Anterior cingulate cortex (tissue), 58 donors: ENCODE results near the gene BPI.
"Not testable (repeated sequence)": the region's sequence is repeated elsewhere in the genome, so short reads cannot be mapped to it uniquely, and the experiment has no call there.

Source experiments
- DNase-seq, 58 donors: peaks; one replicate each; lab custom pipeline; 2025; lab: John Stamatoyannopoulos, UW

The BPI gene

DNA sequence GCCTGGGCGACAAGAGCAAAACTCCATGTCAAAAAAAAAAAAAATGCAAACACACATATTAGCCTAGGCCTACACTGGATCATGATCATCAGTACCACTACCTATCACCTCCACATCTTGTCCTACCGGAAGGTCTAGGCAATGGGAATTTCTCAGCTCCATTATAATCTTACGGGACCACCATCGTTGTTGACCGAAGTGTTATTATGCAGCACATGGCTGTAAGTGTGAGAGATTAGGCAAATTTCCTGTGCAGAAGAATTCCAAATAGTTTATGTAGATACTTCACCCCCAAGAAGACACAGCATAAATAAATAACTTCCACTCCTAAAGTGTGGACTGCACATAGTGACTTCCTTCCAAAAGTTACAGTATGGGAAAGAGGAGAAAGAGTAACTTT, 26.7 kb upstream of the BPI start:
- no peak for DNase-seq

- DNase-seq: no peak
These were observed 26.3 kb upstream of the BPI start for GRCh38 chr20:38277691-38278090.

- peak in 16 of 58 donors; percentile 5 to 56 (median 19) for DNase-seq
These were observed 25.8 kb upstream of the BPI start for GRCh38 chr20:38278131-38278530.

GRCh38 chr20:38278763-38279162, 25.2 kb upstream of the BPI start:
- no peak for DNase-seq

DNA sequence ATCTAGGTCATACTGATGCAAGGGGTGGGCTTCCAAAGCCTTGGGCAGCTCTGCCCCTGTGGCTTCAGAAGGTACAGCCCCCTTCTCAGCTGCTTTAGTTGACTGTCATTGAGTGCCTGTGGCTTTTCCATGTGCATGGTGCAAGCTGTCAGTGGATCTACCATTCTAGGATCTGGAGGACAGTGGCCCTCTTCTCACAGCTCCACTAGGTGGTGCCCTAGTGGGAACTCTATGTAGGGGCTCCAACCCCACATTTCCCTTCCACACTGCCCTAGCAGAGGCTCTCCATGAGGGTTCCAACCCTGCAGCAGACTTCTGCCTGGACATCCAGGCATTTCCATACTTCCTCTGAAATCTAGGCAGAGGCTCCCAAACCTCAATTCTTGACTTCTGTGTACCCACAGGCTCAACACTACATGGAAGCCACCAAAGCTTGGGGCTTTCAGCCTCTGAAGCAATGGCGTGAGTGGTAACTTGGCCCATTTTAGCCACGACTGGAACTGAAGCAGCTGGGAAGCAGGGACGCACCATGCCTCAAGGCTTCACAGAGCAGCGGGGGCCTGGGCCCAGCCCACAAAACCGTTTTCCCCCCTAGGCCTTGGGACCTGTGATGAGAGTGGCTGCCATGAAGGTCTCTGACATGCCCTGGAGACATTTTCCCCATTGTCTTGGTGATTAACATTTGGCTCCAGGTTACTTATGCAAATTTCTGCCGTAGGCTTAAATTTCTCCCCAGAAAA, 22.6 kb upstream of the BPI start:
- not testable (repeated sequence) for DNase-seq

GRCh38 chr20:38283236-38283635, 20.7 kb upstream of the BPI start:
- no peak for DNase-seq

- DNase-seq: not testable (repeated sequence)
These were observed 19.8 kb upstream of the BPI start for GRCh38 chr20:38284066-38284650.

GRCh38 chr20:38284893-38285444, 19.0 kb upstream of the BPI start:
- DNase-seq: no peak

DNA sequence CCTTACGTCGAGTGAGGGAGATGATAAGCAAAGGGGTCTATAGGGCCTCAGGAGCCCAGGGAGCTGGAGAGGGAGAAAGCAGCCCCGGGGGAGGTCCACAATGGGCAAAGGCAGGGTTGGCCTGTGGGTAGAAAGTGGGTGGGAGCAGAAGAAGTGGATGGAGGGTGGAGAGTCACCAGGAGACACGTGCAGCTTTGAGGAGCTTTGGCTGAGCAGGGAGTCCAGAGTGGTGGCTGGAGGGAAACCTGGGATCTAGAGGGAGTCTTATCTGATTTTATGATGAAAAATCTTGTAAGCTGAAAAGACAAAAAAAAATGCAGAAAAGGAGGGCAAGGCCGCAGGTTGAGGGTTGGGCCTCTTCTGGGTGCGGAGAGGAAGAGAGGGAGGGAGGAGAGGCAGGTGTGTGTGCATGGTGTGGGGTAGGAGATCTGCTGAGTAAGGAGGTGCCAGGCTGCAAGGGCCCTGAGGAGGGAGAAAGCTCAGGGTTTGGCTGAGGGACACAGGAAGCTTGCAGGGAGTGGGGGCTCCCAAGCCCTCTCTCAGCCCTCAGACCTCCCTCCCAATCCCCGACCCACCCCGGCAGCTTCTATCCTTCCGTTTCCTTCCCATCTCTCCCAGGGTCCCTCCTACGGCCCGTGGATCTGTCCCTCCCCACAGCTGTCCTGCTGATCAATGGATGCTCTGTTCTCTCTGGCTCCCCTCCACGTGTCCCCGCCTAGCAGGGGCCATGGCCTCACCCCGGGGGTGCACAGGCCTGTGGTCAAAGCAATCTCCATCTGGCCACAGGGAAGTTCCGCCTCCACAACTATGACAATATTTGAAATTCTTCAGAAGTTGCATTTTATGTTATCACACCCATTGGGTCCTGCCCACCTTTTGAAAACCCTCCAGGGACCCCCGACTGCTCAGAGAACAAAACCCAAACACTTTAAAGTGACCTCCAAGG, 17.1 kb upstream of the BPI start:
- peak in 54 of 58 donors; percentile 18 to 90 (median 69) for DNase-seq

DNA sequence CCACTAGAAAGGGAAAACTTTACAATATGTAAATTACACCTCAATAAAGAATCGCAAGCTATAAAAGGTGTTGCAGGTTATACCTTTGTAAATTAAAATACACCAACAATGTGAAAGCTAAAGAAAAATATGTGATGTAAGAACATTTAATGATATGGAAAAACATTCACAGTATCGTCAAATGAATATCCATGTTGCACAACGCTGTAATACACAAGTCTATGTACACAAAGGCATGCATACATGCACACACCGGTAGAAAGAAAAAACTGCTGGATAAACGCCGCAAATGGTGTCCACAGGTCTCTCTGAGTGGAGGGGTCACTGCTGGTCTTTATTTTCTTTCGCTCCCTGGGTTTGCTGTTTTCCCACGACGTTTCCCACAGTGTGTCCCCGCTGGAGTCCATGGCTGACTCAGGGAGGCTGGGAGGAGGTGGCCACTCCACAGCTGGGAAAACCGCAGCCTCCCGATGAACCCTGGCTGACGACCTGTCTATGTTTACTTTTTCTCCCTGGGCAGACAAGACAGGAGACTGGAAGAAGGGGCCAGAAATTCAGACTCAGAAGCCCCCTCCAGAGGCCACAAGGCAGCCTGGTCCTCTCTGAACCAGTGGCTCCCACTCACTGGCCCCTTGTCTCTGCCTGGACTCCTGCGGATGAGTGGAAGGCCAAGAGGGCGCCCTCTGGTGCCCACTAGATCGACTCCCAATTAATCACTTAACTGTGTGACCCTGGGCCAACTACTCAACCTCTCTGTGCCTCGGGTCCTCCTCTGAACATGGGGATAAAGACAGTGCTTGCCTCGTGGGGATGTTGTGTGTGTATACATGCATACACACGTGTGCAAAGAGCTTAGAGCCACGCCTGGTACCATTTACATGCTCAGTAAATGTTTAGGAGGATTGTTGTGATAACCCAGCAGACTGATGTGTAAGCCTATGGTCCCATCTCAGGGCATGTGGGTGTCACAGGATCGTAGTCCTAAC, 12.8 kb upstream of the BPI start:
- peak in 3 of 58 donors; percentile 17 to 33 (median 17) for DNase-seq

- DNase-seq: no peak
These were observed 12.0 kb upstream of the BPI start for GRCh38 chr20:38291966-38292365.

GRCh38 chr20:38293491-38294065, 10.4 kb upstream of the BPI start:
- DNase-seq: no peak

GRCh38 chr20:38294076-38294591, 9.8 kb upstream of the BPI start:
- DNase-seq: no peak

- no peak for DNase-seq
These were observed 8.1 kb upstream of the BPI start for GRCh38 chr20:38295811-38296210.

DNA sequence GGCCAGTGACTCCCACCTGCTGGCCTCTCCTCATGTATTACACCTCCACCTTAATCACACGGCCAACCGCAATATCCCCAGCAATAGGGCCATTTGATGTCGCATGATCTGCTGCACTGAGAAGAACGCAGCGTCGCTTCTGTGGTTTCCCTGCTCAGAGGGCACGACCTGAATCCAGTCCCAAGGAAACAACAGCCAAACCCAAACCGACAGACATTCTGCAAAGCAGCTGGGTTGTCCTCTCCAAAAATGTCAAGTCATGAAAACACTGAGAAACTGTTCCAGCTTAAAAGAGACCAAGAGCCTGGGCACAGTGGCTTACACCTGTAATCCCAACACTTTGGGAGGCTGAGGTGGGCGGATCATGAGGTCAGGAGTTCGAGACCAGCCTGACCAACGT, 7.5 kb upstream of the BPI start:
- no peak for DNase-seq

- DNase-seq: no peak
These were observed 5.9 kb upstream of the BPI start for GRCh38 chr20:38297916-38298674.

- DNase-seq: peak in 37 of 58 donors; percentile 6 to 80 (median 40)
These were observed 5.1 kb upstream of the BPI start for GRCh38 chr20:38298768-38299288.

DNA sequence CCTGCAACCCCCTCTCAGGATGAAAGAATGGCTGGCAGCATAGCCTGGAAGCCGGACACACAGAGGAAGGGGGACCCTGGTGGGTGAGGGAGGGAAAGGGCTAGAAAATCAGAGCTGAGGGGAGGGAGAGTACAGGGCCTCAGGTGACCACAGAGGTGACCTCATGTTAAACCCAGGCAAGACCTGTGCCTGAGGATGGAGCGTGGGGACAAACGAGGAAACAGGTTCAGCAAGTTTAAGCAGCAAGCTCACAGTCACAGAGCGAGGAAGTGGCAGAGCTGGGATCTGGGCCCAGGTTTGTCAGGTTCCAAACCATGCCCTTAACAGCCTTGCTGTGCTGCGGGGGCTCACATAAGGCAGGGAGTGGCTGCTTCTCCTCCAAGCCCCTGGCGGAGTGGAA, 4.0 kb upstream of the BPI start:
- DNase-seq: no peak
